ENCODE data around the gene MRPL48.
"Not testable (repeated sequence)": the region's sequence is repeated elsewhere in the genome, so short reads cannot be mapped to it uniquely, and the experiment has no call there.

MRPL48 gene

GRCh38 chr11:73760135-73760678 is 27.5 kb upstream of the MRPL48 start:
- no peak for TF ChIP-seq CTCF (IDR thresholded peaks at IDR 0.05; ENCODE audit: low read depth, low read length)
- peak overlapping the region; percentile 95 for H3K4me3 ChIP-seq (ENCODE audit: low read depth, low read length)

GRCh38 chr11:73760679-73761402 is 26.8 kb upstream of the MRPL48 start, which contains the start of gene RAB6A:
RAB6A (minus strand) TSS chr11:73761074; CDS start chr11:73760635, 439 bp downstream.
- no peak for TF ChIP-seq CTCF (IDR thresholded peaks at IDR 0.05; ENCODE audit: low read depth, low read length)
- H3K4me3 ChIP-seq (ENCODE audit: low read depth, low read length): peak within 1 kb of the TSS; percentile 95

- TF ChIP-seq CTCF (IDR thresholded peaks at IDR 0.05; ENCODE audit: low read depth, low read length): no peak
- H3K4me3 ChIP-seq (ENCODE audit: low read depth, low read length): peak overlapping the region; percentile 41
These were observed 26.2 kb upstream of the MRPL48 start for GRCh38 chr11:73761403-73761945.

GRCh38 chr11:73762732-73763131 is 24.9 kb upstream of the MRPL48 start:
- no peak for TF ChIP-seq CTCF (IDR thresholded peaks at IDR 0.05; ENCODE audit: low read depth, low read length)
- H3K4me3 ChIP-seq (ENCODE audit: low read depth, low read length): no peak overlapping the region

GRCh38 chr11:73766763-73767162 is 20.9 kb upstream of the MRPL48 start:
- H3K4me3 ChIP-seq (ENCODE audit: low read depth, low read length): no peak overlapping the region
- TF ChIP-seq CTCF (IDR thresholded peaks at IDR 0.05; ENCODE audit: low read depth, low read length): no peak

GRCh38 chr11:73770811-73771210 is 16.9 kb upstream of the MRPL48 start:
- not testable (repeated sequence) for H3K4me3 ChIP-seq (ENCODE audit: low read depth, low read length)

GRCh38 chr11:73779084-73779902 is 8.4 kb upstream of the MRPL48 start:
- H3K4me3 ChIP-seq (ENCODE audit: low read depth, low read length): peak overlapping the region; percentile 60
- no peak for TF ChIP-seq CTCF (IDR thresholded peaks at IDR 0.05; ENCODE audit: low read depth, low read length)

Measured in WI38 (cell line).